Kasumi-1 (cell line): ENCODE measurements around the gene CLDN24.

ENCODE experiments used
- DNase-seq, 2 experiments: peaks; one replicate each; lab custom pipeline; 2025; lab: John Stamatoyannopoulos, UW

CLDN24 gene

GRCh38 chr4:183321079-183321478, 1.1 kb downstream of the CLDN24 start:
- DNase-seq = no peak

- no peak for DNase-seq
Observed at GRCh38 chr4:183320211-183321059, 1.8 kb downstream of the CLDN24 start, which contains the start of gene CLDN22. CLDN22 (minus strand) TSS chr4:183320276; CDS start chr4:183320218, 58 bp downstream.

- DNase-seq = no peak
Observed at GRCh38 chr4:183318656-183319055, 3.6 kb downstream of the CLDN24 start.

- DNase-seq = no peak
Observed at GRCh38 chr4:183314806-183315205, 7.4 kb downstream of the CLDN24 start.

DNA sequence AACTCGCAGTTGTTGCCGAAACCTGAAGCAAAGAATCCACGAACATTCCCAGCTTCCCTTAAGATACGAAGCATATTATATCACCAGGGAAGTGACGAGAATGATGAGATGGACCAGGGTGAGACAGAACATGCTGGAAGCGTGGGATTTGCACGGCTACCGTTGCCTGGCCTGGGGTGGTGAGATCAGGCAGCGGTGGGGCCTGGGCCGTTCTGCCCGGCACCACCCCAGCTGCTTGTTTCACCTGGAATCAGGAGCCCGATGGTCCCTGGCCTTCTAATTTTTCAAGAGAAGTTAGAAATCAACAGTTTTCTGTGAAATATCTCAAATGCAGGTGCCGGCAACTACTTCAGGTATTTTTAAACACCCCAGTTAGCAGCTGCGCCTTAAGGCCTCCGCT, 7.9 kb downstream of the CLDN24 start:
- no peak for DNase-seq

DNA sequence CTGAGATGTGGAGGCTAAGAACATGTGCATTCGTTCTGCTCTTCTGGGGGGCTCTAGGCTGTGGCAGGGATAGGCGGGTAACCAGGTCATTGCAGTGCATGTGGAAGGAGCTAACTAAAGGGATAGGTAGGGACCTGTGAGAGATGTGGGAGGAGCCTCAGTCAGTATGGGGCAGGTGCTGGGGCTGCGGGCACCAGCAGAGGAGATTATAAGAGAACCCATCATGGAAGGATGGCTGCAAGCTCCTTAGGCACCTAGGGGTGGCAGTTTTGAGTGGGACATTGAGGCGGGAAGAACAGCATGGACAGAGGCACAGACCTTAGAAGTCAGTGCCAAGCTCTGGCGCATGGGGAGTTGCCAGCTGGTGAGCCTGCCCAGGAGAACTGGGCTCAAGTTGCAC, 9.4 kb downstream of the CLDN24 start:
- no peak for DNase-seq

- no peak for DNase-seq
Observed at GRCh38 chr4:183306811-183307210, 15.4 kb downstream of the CLDN24 start.

DNA sequence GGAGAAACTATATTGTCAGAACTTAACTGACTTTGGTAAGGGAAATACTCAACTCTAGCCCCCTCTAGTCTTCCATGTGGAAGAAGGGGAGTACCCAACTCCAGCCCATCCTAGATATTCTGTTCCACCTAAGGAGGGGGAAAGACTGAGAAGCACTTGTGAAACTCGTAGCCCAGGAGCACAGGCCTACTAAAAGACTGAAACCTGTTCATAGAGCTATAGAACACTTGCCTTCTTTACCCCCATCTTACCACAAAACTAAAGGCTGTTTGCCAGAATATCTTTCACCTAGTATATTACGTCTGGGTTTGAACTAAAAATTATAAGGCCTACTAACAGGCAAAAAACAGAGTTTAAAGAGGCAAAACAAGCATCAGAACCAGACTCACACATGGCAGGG, 17.7 kb downstream of the CLDN24 start:
- no peak for DNase-seq

DNA sequence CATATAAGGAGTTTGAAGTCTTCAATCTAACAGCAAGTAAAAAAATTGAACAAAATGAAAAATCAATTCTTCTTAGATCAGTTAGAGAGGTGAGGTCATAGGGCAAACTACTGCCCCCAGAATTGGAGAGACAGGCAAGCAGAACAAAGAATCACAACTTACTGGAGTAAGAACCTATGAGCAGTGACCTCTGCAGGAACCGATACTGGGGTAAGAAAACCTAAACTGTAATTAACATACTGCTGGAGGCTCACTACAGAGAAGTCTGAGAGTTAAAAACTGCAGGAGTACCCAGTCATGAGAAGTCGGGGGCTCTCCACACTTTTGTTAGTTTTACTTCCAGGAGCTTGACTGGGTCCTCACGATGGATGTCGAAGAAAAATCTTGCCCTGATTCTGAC, 18.2 kb downstream of the CLDN24 start:
- no peak for DNase-seq

- no peak for DNase-seq
Observed at GRCh38 chr4:183303301-183303700, 18.9 kb downstream of the CLDN24 start.

DNA sequence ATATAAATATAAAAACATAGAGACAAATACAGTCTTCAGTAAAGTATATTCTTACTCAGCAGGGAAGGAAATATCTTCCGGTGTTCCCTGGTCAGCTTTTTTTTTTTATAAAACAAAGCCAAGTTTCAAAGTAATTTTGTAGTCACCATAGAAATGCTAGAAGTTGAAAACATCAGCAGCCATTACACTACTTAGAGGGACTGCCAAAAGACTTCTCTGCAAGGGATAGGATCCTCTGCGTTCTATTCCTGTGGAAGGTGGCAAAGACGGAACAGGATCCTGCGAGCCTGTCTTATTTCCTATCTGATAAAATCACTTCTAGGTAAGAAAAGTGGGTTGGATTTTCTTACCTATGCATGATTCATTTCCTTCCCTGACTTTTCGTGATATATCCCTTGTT, 21.6 kb downstream of the CLDN24 start:
- no peak for DNase-seq

GRCh38 chr4:183300070-183300469, 22.2 kb downstream of the CLDN24 start:
- DNase-seq = no peak

GRCh38 chr4:183299464-183299863, 22.8 kb downstream of the CLDN24 start:
- no peak for DNase-seq

DNA sequence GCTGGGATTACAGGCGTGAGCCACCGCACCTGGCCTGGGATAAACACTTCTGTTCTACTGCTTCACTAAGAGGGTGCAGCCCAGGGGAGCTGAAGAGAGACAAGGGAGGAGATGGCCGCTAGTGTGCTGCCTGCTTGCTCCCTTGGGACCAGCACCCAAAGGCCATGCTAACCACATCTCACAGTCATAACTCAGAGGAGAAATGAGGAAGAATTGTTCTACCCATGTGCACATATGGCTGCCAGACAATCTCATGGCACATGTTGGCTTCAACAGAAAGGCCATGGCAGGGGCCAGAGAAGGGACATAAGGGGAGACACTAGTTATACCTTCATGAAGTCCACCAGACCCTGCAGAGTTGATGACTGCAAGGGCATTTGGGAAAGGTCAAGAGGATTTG, 24.6 kb downstream of the CLDN24 start:
- DNase-seq = no peak

DNA sequence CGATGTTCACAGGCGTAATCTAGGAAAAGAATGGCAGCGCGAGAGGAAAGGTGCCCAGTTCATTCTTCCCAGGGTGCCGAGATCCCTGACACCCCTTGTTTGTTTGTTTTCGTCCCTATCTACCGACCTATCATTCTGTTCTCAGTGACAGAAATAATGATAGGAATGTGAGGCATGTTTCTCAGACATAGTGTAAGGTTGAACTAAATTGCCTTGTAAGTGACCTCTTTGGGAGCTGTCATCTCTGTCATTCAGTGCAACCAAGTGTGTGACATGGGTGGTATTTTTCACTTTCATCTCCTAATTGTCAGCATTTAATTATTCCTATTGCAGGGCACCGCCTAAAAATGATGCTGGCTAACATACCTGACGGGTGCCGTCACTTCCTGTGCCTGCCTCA, 26.5 kb downstream of the CLDN24 start:
- DNase-seq = no peak

DNA sequence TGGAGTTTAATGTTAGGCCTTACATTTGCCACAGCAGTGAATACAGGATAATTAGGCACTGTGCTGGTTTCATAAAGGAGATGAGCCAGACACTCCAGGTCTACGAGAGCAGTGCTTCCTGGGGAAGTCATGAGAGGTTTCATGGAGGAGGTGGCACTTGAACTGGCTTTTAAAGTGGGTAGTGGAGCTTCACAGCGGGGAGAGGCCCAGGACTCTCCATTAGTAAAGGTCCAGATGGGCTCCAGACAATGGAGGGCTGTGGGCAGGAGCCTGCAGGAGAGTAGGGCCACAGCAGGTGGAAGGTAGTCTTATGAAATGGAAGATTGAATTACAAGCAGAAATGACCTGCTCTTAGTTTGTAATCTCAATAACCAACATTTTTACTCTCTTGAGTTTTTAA, 31.2 kb downstream of the CLDN24 start:
- DNase-seq = no peak

- DNase-seq = no peak
Observed at GRCh38 chr4:183289688-183290087, 32.5 kb downstream of the CLDN24 start.

GRCh38 chr4:183288955-183289354, 33.3 kb downstream of the CLDN24 start:
- DNase-seq = no peak

- no peak for DNase-seq
Observed at GRCh38 chr4:183287677-183288076, 34.5 kb downstream of the CLDN24 start.

DNA sequence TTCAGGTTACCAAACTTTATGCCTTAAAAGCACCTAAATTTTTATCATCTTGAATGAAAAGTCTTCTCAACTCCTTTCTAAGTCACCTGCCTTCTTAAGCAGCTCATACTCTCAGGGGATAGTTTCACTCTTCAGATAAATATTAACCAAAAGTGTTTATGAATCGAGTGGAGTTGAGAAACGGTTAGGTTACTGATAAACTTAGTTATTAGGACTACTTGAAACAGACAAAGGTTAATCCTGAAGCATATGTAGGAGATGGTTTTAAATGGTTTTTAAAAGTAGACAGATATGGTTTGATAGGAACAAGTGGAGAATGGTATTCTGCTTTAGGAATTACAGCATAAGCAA, 34.9 kb downstream of the CLDN24 start:
- DNase-seq = no peak

DNA sequence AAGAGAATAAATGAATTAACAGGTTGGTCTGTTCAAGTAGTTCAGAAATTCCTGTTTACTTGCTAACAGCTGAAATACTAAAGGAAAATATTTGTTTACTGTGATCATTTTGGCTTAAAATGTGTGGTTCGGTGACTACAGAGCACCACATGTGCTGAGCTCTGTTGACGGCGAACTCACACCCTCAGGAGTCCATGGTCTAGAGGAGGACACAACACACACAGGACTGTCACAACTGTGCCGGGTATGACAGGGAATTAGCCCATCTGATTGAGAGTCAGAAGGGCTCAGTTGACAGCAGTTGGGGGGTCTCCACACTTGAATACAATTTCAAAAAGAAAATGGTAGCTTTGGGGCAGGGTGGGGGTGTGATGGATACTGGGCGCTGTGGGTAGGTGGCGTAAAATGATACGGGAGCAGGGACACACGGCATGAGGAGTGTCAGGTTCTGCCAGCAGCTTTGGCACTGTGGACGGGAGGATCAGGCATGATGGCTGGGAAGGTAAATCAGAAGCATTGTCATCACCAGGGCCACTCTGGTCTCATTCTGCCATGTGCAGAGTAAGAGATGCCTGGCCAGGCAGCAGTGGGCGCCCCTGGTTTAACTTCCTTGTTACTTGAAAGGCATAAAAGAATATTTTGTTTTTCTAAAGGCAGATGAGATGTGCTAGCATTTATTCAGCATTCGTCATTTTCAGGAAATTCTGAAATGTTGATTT, 35.5 kb downstream of the CLDN24 start:
- DNase-seq = no peak

DNA sequence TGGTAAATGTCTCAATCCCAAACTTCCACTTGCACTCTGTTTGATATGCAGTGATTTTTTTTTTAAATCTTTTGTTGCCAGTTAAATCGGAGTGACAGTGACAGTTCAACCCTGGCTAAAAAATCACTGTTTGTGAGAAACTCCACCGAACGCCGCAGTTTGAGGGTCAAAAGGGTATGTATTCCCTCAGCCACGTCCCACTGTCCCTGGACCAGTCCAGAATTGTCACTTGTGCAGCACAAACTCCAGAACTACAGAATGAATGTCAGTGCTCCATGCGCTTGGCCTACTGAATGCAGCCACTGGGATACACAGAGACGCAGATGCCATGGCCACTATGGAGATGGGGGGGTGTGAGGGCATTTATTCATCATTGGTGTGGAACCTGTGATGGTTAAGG, 36.3 kb downstream of the CLDN24 start:
- no peak for DNase-seq

DNA sequence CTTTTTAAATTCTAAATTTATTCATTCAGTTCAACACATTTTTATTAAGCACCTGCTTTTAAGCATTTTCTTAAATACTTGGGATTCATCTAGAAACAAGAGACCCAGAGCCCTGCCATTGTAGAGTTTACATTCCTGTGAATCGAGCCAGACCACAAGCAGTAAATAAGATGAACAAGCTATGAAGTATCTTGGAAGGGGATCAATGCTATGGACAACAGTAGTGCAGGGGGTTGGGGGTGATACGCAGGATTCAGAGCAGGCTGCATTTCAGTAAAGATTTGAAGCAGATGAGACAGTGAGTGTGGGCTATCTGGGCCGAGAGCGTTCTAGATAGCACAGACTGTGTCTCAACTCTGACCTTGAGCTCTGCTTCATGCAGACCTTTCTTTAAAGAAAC, 37.3 kb downstream of the CLDN24 start:
- no peak for DNase-seq
